TTC549 (cell line): ENCODE data around the gene GRK2.

Source experiments
- FAIRE-seq: peaks from 2 replicates; lab custom pipeline; 2012; peaks lifted over from hg19 to GRCh38; lab: Jason Lieb, UNC

GRK2 gene

GRCh38 chr11:67301313-67301921 is 35.1 kb downstream of the GRK2 start:
- no peak for FAIRE-seq

GRCh38 chr11:67301951-67302516 is 35.8 kb downstream of the GRK2 start:
- FAIRE-seq: no peak

- no peak for FAIRE-seq
These were observed 36.4 kb downstream of the GRK2 start for GRCh38 chr11:67302571-67303131.

- FAIRE-seq: no peak
These were observed 37.0 kb downstream of the GRK2 start, which contains the start of gene SSH3 for GRCh38 chr11:67303132-67303834. TSS of gene SSH3 (plus strand) at chr11:67303530. CDS start at chr11:67303626, 96 bp downstream.

DNA sequence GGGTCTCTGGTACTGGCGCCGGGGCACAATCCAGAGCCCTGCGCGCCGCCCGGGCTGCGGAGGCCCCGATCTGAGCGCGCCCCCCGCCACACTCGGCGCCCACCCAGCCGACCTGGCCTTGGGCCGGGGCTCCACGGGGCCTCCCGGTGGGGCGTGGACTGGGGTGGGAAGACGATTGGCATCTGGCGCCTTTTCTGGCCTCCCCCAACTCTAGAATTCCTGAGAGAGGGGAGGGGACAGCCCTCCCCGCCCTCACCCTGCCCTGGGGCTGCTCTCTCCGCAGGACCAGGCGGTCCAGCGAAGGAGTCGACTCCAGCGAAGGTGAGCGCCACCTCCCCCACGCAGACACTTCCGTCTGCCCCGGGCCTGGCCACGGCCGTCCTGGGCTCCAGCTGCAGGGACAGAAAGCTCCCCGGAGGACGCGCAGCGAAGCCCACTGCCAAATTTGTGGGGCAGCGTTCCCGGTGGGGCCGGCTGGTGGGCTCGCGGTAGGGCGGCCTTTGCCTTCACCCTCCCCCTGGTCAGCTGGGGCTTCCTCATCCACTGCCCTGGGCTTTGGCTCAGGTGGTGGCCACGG is 37.6 kb downstream of the GRK2 start:
- no peak for FAIRE-seq

GRCh38 chr11:67304511-67305113 is 38.3 kb downstream of the GRK2 start:
- no peak for FAIRE-seq

GRCh38 chr11:67306769-67307544 is 40.7 kb downstream of the GRK2 start:
- no peak for FAIRE-seq

GRCh38 chr11:67307545-67308001 is 41.3 kb downstream of the GRK2 start:
- no peak for FAIRE-seq

DNA sequence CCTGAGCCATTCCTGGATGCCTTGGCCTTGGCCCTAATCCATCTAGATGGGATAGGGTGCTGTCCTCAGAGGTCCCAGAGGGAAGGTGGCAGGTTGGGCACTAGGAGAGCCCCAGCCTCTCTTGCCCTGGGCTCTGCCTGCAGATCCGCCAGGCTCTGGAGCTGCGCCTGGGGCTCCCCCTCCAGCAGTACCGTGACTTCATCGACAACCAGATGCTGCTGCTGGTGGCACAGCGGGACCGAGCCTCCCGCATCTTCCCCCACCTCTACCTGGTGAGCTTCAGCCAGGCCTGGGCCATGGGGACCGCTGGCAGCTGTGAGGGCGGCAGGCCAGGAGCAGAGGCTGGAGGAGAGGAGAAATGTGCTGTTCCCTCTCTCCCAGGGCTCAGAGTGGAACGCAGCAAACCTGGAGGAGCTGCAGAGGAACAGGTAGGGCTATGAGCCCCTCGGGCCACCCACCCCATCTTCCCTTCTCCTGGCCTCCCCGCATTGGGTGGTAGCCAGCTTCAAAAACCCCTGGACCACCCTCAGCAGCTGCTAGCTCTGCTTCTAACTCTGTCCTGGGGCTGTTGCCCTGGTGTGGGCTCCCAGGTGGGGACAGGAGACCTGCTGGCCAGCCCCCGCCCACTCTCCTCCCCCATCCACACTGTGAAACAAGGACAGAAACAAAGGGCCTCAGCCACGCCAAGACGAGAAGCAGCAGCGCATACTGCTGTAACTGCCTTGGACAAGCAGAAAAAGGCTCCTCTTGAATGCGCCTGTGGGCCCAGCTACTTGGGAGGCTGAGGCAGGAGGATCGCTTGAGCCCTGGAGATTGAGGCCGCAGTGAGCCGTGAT is 42.0 kb downstream of the GRK2 start:
- FAIRE-seq: no peak

DNA sequence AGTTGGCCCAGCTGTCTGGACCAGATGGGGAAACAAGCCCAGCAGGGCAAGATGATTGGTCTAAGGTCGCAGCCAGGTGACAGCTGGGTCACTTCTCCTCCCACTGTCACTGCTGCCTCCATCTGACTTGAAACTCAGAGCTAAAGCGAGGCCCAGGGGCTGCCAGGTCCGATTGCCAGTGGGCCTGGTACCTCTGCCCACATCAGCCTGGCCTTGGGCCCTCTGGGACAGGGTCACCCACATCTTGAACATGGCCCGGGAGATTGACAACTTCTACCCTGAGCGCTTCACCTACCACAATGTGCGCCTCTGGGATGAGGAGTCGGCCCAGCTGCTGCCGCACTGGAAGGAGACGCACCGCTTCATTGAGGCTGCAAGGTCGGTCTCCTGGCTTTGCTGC is 42.9 kb downstream of the GRK2 start:
- FAIRE-seq: no peak

DNA sequence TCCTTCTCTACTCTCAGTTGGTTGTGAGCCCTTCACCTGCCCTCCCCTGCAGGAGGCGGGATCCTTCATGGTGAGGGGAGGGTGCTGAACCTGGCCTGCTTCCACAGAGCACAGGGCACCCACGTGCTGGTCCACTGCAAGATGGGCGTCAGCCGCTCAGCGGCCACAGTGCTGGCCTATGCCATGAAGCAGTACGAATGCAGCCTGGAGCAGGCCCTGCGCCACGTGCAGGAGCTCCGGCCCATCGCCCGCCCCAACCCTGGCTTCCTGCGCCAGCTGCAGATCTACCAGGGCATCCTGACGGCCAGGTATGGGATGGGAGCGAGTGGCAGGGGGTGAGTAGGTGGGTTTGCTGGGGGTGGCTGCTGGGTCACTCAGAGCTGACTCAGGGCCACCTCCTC is 43.4 kb downstream of the GRK2 start:
- FAIRE-seq: no peak

DNA sequence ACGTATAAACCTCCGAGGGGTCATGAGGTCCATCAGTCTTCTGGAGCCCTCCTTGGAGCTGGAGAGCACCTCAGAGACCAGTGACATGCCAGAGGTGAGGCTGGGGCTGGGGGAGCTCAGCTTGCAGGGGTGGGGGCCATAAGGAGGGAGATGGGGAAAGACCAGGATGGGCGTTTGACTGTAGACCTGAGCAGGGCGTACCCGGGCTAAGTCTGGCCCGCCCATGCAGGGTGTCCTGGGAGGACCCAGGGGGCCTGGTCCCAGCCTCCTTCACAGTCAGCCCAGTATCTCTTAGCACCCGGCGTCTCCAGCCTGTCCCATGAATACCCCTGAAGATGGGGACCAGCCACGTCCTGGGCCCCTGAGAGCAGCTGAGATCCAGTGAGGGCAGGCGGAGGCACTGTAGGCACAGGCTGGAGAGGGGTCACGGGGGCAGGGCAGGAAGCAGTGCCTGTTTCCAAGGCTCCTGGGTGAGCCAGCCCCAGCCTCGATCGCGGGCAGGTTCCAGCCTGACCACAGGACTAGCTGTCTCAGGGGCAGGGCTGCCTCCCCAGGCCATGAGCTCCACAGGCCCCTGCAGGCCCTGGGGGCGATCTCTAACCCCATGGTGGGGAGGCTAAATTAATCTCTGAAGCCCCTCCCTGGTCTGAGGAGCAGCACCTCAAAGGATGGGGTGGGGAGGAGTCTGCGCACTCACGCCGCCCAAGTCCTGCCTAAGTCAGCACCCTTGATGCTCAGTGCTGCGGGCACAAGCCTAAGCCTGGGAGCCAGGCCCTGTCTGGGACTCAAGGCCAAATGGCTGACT is 44.2 kb downstream of the GRK2 start:
- FAIRE-seq: no peak

- no peak for FAIRE-seq
These were observed 44.8 kb downstream of the GRK2 start for GRCh38 chr11:67311051-67311555.

- no peak for FAIRE-seq
These were observed 45.3 kb downstream of the GRK2 start for GRCh38 chr11:67311556-67312082.

DNA sequence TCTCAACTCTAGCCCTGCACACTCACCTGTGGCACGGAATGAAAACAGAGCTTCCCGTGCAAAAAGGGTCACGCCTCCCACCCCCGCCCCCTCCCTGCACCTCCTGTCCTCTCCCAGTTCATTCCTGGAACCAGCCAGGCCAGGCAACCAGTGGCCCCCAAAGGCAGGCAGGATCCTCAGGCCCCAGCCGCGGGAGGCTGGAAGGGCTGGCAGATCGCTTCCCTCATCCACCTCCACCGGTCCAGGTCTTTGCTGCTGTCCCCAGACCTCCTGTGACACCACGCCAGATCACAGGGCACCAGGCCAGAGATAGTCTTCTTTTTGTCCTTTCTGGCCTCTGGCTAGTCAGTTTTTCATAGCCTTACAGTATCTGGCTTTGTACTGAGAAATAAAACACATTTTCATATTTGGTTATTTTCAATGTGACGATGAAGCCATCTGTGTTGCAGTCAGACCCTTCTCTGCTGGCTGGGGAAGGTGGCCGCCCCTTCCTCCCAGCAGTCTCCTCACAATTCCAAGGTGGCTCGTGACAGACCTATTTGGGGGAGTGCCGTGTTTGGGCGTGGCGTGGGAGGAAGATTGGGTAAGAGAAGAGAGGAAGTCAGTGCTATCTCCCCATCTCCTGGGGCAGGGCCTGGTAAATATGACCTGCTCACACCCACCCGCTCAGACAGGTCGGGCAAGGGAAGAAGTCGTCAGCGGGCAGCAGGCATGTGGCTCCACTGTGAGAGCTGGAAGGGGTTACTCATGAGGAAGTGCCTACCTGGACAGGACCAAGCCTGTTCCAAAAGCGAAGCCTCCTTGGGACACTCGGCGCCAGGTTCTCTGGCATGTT is 46.1 kb downstream of the GRK2 start:
- FAIRE-seq: no peak

DNA sequence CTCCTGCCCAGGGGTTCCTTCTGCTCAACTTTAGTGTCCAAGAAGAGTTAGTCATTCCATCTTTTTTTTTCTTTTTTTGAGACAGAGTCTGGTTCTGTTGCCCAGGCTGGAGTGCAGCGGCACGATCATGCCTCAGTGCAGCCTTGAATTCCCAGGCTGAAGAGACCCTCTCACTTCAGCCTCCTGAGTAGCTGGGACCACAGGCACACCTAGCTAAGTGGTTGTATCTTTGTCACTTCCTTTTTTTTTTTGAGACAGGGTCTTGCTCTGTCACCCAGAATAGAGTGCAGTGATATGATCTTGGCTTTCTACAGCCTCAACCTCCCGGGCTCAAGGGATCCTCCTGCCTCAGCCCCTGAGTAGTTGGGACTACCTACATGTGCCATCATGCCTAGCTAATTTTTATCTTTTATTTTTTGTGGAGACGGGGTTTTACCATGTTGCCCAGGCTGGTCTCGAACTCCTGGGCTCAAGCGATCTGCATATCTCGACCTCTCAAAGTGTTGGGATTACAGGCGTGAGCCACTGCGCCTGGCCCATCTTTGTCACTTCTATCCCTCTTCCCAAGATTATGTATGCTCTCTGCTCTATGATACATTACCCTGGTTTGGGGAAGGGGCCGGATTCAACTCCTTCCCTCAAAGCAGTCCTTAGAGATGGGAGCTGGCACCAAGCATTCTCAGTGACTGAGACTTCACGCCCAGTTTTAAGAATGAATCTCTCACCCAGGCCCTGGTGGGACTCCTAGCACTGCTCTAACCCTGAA is 47.0 kb downstream of the GRK2 start:
- FAIRE-seq: no peak

DNA sequence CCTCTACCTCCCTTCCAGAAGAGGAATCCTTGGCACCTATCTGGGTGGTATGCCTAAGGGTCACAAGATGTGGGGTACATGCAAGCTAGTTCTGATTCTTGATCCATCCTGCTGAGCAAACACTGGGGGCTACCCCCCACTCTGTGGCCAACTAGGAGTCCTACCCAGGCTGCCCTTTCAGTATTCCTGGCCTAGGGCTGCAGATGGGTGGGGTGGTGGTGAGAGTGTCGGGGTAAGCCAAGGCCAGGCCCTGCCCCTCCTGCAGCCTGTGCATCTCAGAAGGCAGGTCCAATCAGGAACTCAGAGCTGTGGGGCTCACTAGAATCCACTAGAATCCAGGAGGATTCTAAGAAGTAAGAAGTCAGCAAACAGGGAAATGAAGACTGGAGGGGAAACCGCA is 47.9 kb downstream of the GRK2 start:
- FAIRE-seq: no peak
